H1 (cell line): ENCODE results near the gene LECT2. TPM values are rescaled to one million over a fixed set of nuclear protein-coding genes. Genes with fewer than 3 reads are reported as not detected.

ENCODE experiments used
- CTCF ChIA-PET: fragments of 300-600 bp; sonication (Branson Sonifier 250); formaldehyde crosslinking; loops from one replicate; lab custom pipeline; 2021; ENCODE audit not compliant: partially characterized antibody; lab: Charles Lee
- POLR2A ChIA-PET: fragments of 300-600 bp; sonication (Branson Sonifier 250); formaldehyde crosslinking; loops from one replicate; lab custom pipeline; 2021; ENCODE audit warnings: inconsistent platforms; ENCODE audit not compliant: partially characterized antibody; lab: Charles Lee
- DNase-seq, 2 experiments: peaks; one replicate each; pipeline versions ENCODE4 v3.0.0 to v3.0.0-alpha.2; 2010 to 2022; ENCODE audit warnings: low spot score in 2 of 2, low read depth in 1 of 2, mixed read lengths in 1 of 2
- FAIRE-seq: peaks from 2 replicates; lab custom pipeline; 2011; peaks lifted over from hg19 to GRCh38; lab: Jason Lieb, UNC
- H2AFZ ChIP-seq: 2 replicates; pipeline ENCODE4 v1.8.1; 2012; ENCODE audit warnings: low read length, inconsistent platforms
- H2AK5ac ChIP-seq: 2 replicates; pipeline ENCODE4 v1.6.1; 2013; ENCODE audit warnings: low read depth, low read length
- H2BK120ac ChIP-seq: replicated peaks from 2 replicates; pipeline ENCODE3; 2013; ENCODE audit warnings: low read depth, low read length, inconsistent platforms
- H2BK12ac ChIP-seq: 2 replicates; pipeline ENCODE4 v1.6.1; 2013; ENCODE audit warnings: low read depth, low read length
- H2BK15ac ChIP-seq: 2 replicates; pipeline ENCODE4 v1.6.1; 2013; ENCODE audit warnings: low read length
- H2BK20ac ChIP-seq: 2 replicates; pipeline ENCODE4 v1.6.1; 2013; ENCODE audit warnings: low read length
- H2BK5ac ChIP-seq: 2 replicates; pipeline ENCODE4 v1.6.1; 2013; ENCODE audit warnings: low read depth, low read length
- H3K14ac ChIP-seq: 2 replicates; pipeline ENCODE4 v1.6.1; 2013; ENCODE audit warnings: inconsistent platforms; ENCODE audit not compliant: insufficient read length
- H3K18ac ChIP-seq: 2 replicates; pipeline ENCODE4 v1.6.1; 2013; ENCODE audit warnings: low read length; ENCODE audit errors: extremely low read depth
- H3K23ac ChIP-seq: 2 replicates; pipeline ENCODE4 v1.6.1; 2013; ENCODE audit warnings: inconsistent platforms; ENCODE audit not compliant: insufficient read length
- H3K23me2 ChIP-seq: 2 replicates; pipeline ENCODE4 v1.6.1; 2013; ENCODE audit warnings: low read depth, low read length
- H3K27ac ChIP-seq: 2 replicates; pipeline ENCODE4 v1.6.1; 2011; ENCODE audit warnings: low read depth, low read length, inconsistent platforms
- H3K27me3 ChIP-seq, 4 experiments: replicated peaks in 1 of 4; 1 replicate in 1 of 4; 2 replicates in 3 of 4; pipeline versions ENCODE4 v1.6.1 to v1.8.1; 2011 to 2013; ENCODE audit warnings: low read length in 3 of 4, mild to moderate bottlenecking in 3 of 4, inconsistent platforms in 2 of 4, mixed read lengths in 2 of 4, moderate library complexity in 1 of 4; ENCODE audit not compliant: control insufficient read depth in 3 of 4, insufficient read depth in 3 of 4; ENCODE audit errors: extremely low read depth in 1 of 4
- H3K36me3 ChIP-seq, 4 experiments: 2 replicates each; pipeline versions ENCODE4 v1.6.1 to v1.8.1; 2011 to 2013; ENCODE audit warnings: mild to moderate bottlenecking in 4 of 4, low read length in 3 of 4, moderate library complexity in 2 of 4, control low read depth in 1 of 4, inconsistent platforms in 1 of 4; ENCODE audit not compliant: insufficient read depth in 4 of 4, control insufficient read depth in 2 of 4
- H3K4ac ChIP-seq: replicated peaks from 2 replicates; pipeline ENCODE3; 2013; ENCODE audit warnings: low read length, low read depth, mixed read lengths, inconsistent platforms; ENCODE audit not compliant: insufficient read length
- H3K4me1 ChIP-seq, 4 experiments: replicated peaks in 1 of 4; 1 replicate in 1 of 4; 2 replicates in 3 of 4; pipeline versions ENCODE4 v1.6.1 to v1.8.1; 2011 to 2013; ENCODE audit warnings: low read length in 3 of 4, inconsistent platforms in 2 of 4, mixed read lengths in 1 of 4; ENCODE audit not compliant: insufficient read depth in 4 of 4, control insufficient read depth in 3 of 4
- H3K4me2 ChIP-seq, 2 experiments: 2 replicates each; pipeline versions ENCODE4 v1.6.1 to v1.8.1; 2011 to 2013; ENCODE audit warnings: low read depth in 2 of 2, low read length in 2 of 2, control low read depth in 1 of 2, inconsistent platforms in 1 of 2, mild to moderate bottlenecking in 1 of 2; ENCODE audit not compliant: insufficient read depth in 1 of 2
- H3K4me3 ChIP-seq, 4 experiments: fragments of 200-600, 300-600 bp in 1 of 4; sonication (generic), shearing (Covaris generic), sonication (Bioruptor Twin) in 1 of 4; 2 replicates each; pipeline versions ENCODE4 v1.5.1 to v1.8.1; 2011 to 2016; ENCODE audit warnings: low read length in 4 of 4, low read depth in 3 of 4, control low read depth in 2 of 4, inconsistent platforms in 2 of 4, mild to moderate bottlenecking in 2 of 4, mixed read lengths in 1 of 4, moderate library complexity in 1 of 4; ENCODE audit not compliant: insufficient read depth in 2 of 4; ENCODE audit errors: extremely low read depth in 1 of 4
- H3K56ac ChIP-seq: replicated peaks from 2 replicates; pipeline ENCODE3; 2013; ENCODE audit warnings: low read depth, mild to moderate bottlenecking, mixed read lengths, low read length, inconsistent platforms; ENCODE audit not compliant: insufficient read length
- H3K79me1 ChIP-seq: 2 replicates; pipeline ENCODE4 v1.6.1; 2013; ENCODE audit warnings: low read depth, low read length, control low read depth
- H3K79me2 ChIP-seq, 2 experiments: 2 replicates each; pipeline versions ENCODE4 v1.6.1 to v1.8.1; 2012 to 2013; ENCODE audit warnings: low read length in 2 of 2, mild to moderate bottlenecking in 2 of 2, inconsistent platforms in 1 of 2; ENCODE audit not compliant: insufficient read depth in 2 of 2, control insufficient read depth in 1 of 2
- H3K9ac ChIP-seq, 4 experiments: replicated peaks in 1 of 4; 1 replicate in 1 of 4; 2 replicates in 3 of 4; pipeline versions ENCODE4 v1.6.1 to v1.8.1; 2011 to 2013; ENCODE audit warnings: low read depth in 3 of 4, low read length in 3 of 4, control low read depth in 2 of 4, mild to moderate bottlenecking in 2 of 4, moderate library complexity in 2 of 4, inconsistent platforms in 1 of 4; ENCODE audit errors: extremely low read depth in 1 of 4
- H3K9me3 ChIP-seq, 2 experiments: 2 replicates each; pipeline versions ENCODE4 v1.6.1 to v1.8.1; 2012 to 2013; ENCODE audit warnings: mild to moderate bottlenecking in 2 of 2, moderate library complexity in 2 of 2, control low read depth in 1 of 2, inconsistent platforms in 1 of 2, low read depth in 1 of 2, low read length in 1 of 2, mixed read lengths in 1 of 2; ENCODE audit not compliant: insufficient read depth in 2 of 2
- H4K20me1 ChIP-seq, 2 experiments: replicated peaks in 1 of 2; 2 replicates each; pipeline versions ENCODE3 to v1.8.1; 2011 to 2013; ENCODE audit warnings: inconsistent platforms in 2 of 2, low read length in 2 of 2, mild to moderate bottlenecking in 1 of 2; ENCODE audit not compliant: insufficient read depth in 2 of 2, control insufficient read depth in 1 of 2
- H4K5ac ChIP-seq: 2 replicates; pipeline ENCODE4 v1.6.1; 2013; ENCODE audit warnings: low read length, low read depth, mixed read lengths, inconsistent platforms; ENCODE audit not compliant: insufficient read length
- H4K8ac ChIP-seq: 2 replicates; pipeline ENCODE4 v1.8.0; 2013; ENCODE audit warnings: mild to moderate bottlenecking, moderate library complexity, low read length, inconsistent platforms; ENCODE audit not compliant: insufficient read depth; ENCODE audit errors: extremely low read depth
- H4K91ac ChIP-seq: replicated peaks from 2 replicates; pipeline ENCODE3; 2013; ENCODE audit warnings: low read length, mixed read lengths, inconsistent platforms; ENCODE audit not compliant: insufficient read length
- BACH1 ChIP-seq: IDR thresholded peaks from 2 replicates; pipeline ENCODE4 v1.6.1; 2012; ENCODE audit warnings: low read length, improper control_type of control experiment
- E2F6 ChIP-seq: IDR thresholded peaks from 2 replicates; pipeline ENCODE4 v1.6.1; 2012; ENCODE audit warnings: inconsistent platforms
- EP300 ChIP-seq, 2 experiments: IDR thresholded peaks; 1 replicate in 1 of 2; 2 replicates in 1 of 2; pipeline ENCODE4 v1.6.1; 2011 to 2012; ENCODE audit warnings: low read depth in 2 of 2, low read length in 2 of 2, mild to moderate bottlenecking in 2 of 2, borderline replicate concordance in 1 of 2, inconsistent platforms in 1 of 2, moderate library complexity in 1 of 2
- EZH2 ChIP-seq: fragments of 200-600 bp; sonication (generic); IDR thresholded peaks from 2 replicates; pipeline ENCODE4 v1.7.1; 2012; ENCODE audit warnings: low read depth, mild to moderate bottlenecking, moderate library complexity, low read length, inconsistent platforms; ENCODE audit not compliant: severe bottlenecking
- GABPA ChIP-seq: IDR thresholded peaks from 2 replicates; pipeline ENCODE4 v1.6.1; 2011; ENCODE audit warnings: mild to moderate bottlenecking, low read length, moderate library complexity, borderline replicate concordance; ENCODE audit not compliant: insufficient read depth
- KDM5A ChIP-seq: fragments of 200-600 bp; IDR thresholded peaks from 2 replicates; pipeline ENCODE4 v1.7.1; 2012; ENCODE audit warnings: mild to moderate bottlenecking, low read length, inconsistent platforms, mixed read lengths
- NANOG ChIP-seq: IDR thresholded peaks from 2 replicates; pipeline ENCODE4 v1.6.1; 2011; ENCODE audit warnings: low read length, low read depth, mild to moderate bottlenecking, inconsistent platforms; ENCODE audit not compliant: insufficient read depth, poor library complexity, severe bottlenecking
- PHF8 ChIP-seq: fragments of 200-600 bp; sonication (generic); conservative IDR thresholded peaks from 2 replicates; pipeline ENCODE4 v1.7.1; 2012; ENCODE audit warnings: low read depth, mild to moderate bottlenecking, inconsistent platforms, low read length, moderate library complexity
- RBBP5 ChIP-seq: IDR thresholded peaks from 2 replicates; pipeline ENCODE4 v1.7.1; 2012; ENCODE audit warnings: low read depth, mild to moderate bottlenecking, inconsistent platforms, low read length, moderate library complexity, borderline replicate concordance
- RXRA ChIP-seq: IDR thresholded peaks from 2 replicates; pipeline ENCODE4 v1.6.1; 2011; ENCODE audit warnings: low read depth, mild to moderate bottlenecking, low read length, moderate library complexity; ENCODE audit not compliant: insufficient read depth
- TAF7 ChIP-seq: optimal IDR thresholded peaks from 2 replicates; pipeline ENCODE3; 2011; ENCODE audit warnings: low read depth, mild to moderate bottlenecking, inconsistent platforms, low read length, moderate library complexity, borderline replicate concordance
- TCF12 ChIP-seq: IDR thresholded peaks from 2 replicates; pipeline ENCODE4 v1.6.1; 2011; ENCODE audit warnings: low read depth, mild to moderate bottlenecking, low read length
- YY1 ChIP-seq: IDR thresholded peaks from 2 replicates; pipeline ENCODE4 v1.6.1; 2011; ENCODE audit warnings: low read depth, mild to moderate bottlenecking, low read length
- WGBS, 2 experiments: shearing (Covaris generic) in 1 of 2; methylation state at CpG; one replicate each; pipeline versions ENCODE4 v1.1.6 to v1.1.7; 2013 to 2015; ENCODE audit warnings: low lambda C conversion rate in 2 of 2, mixed read lengths in 2 of 2, inconsistent platforms in 1 of 2, low coverage in 1 of 2, missing lambda C conversion rate in 1 of 2; ENCODE audit not compliant: insufficient replicate concordance in 2 of 2, insufficient coverage in 1 of 2, insufficient read length in 1 of 2; ENCODE audit errors: extremely low coverage in 1 of 2, missing lambda C conversion rate in 1 of 2; 5-methylcytosine and 5-hydroxymethylcytosine counted together
- polyA plus RNA-seq, 7 experiments: library from polyadenylated mRNA; depleted of rRNA in 3 of 7; stranded (reverse) in 5 of 7; unstranded in 2 of 7; fragments of >200 nt in 5 of 7; fragments of 200-250 nt in 2 of 7; gene quantifications; 1 replicate in 5 of 7; 2 replicates in 1 of 7; 4 replicates in 1 of 7; pipeline versions ENCODE4 v1.2.1 to v1.2.3, GENCODE V29; 2011 to 2013; ENCODE audit warnings: missing spikeins in 2 of 7, mixed read lengths in 2 of 7
- total RNA-seq: library from RNA; stranded (reverse); fragmentation: NEBNext Ultra II Directional; extraction: Animal tissue kit (Norgen Biotek cat#: 25700); gene quantifications from 2 replicates; pipeline ENCODE4 v1.2.1, GENCODE V29; 2021

Gene LECT2
- total and polyA plus RNA-seq, 2 of the 8 experiments (the other 6 are each of a cell fraction or from before 2014, with no cell fraction given): not detected

- DNase-seq: no peak
- ChIA-PET POLR2A (no interaction called here), CTCF (interaction anchor here (1.1 to 4.3 kb wide), 5 partner anchors 9 to 72 kb away, joined by 3 to 30 read pairs (median 14); partner anchors contain the start of gene TGFBI)
- no peaks in the 10 kb centered on the region for H3K27me3 ChIP-seq
- H3K4me3 ChIP-seq: no peak overlapping the region
- H2BK120ac ChIP-seq: no peak overlapping the region
- H3K36me3 ChIP-seq: no peaks in the 10 kb centered on the region
- H4K8ac ChIP-seq: no peak overlapping the region
- no peak overlapping the region for H3K27ac ChIP-seq
- no peak for FAIRE-seq
- no peaks in the 10 kb centered on the region for H3K9me3 ChIP-seq
- no peak overlapping the region for H4K5ac ChIP-seq
- no peak overlapping the region for H4K91ac ChIP-seq
- H3K23ac ChIP-seq: no peak overlapping the region
- no peaks in the 10 kb centered on the region for H3K23me2 ChIP-seq
- H3K4me1 ChIP-seq: no peaks in the 10 kb centered on the region
- no peak overlapping the region for H2AK5ac ChIP-seq
- 91% methylated on average over 3 of the region's 3 CpGs; no CpG with 5 or more reads in 1 of the 2 experiments for WGBS, 2 experiments
- H3K9ac ChIP-seq: no peak overlapping the region
- no peak overlapping the region for H2BK5ac ChIP-seq
- H2BK12ac ChIP-seq: no peak overlapping the region
- no peak overlapping the region for H2AFZ ChIP-seq
- no peak overlapping the region for H3K14ac ChIP-seq
- H2BK15ac ChIP-seq: no peak overlapping the region
- H3K18ac ChIP-seq: no peak overlapping the region
- no peaks in the 10 kb centered on the region for H4K20me1 ChIP-seq
- no peak overlapping the region for H2BK20ac ChIP-seq
- H3K4me2 ChIP-seq: no peak overlapping the region
- H3K79me1 ChIP-seq: no peaks in the 10 kb centered on the region
- H3K4ac ChIP-seq: no peak overlapping the region
- H3K56ac ChIP-seq: no peak overlapping the region
- H3K79me2 ChIP-seq: no peaks in the 10 kb centered on the region
- TF ChIP-seq BACH1: no peak
- TF ChIP-seq RXRA: no peak
- no peak for TF ChIP-seq KDM5A
- no peak for TF ChIP-seq PHF8
- no peak for TF ChIP-seq EP300 (IDR thresholded peaks at IDR 0.05; ENCODE audit: borderline replicate concordance in 1 of 2, low read depth in 2 of 2, low read length in 2 of 2)
- TF ChIP-seq EZH2: no peak
- no peak for TF ChIP-seq TAF7
- TF ChIP-seq GABPA: no peak
- no peak for TF ChIP-seq RBBP5
- no peak for TF ChIP-seq E2F6
- no peak for TF ChIP-seq TCF12
- no peak for TF ChIP-seq YY1
- TF ChIP-seq NANOG: no peak
These were observed 31.6 kb upstream of the LECT2 start for GRCh38 chr5:135986401-135986800.
